ENCODE results near the gene CNTN5. TPM values are rescaled to one million over a fixed set of nuclear protein-coding genes. Genes with fewer than 3 reads are reported as not detected.

The CNTN5 gene
- total RNA-seq, 4 donors from 2014 or later, result 0.16 TPM; not detected in 3

DNA sequence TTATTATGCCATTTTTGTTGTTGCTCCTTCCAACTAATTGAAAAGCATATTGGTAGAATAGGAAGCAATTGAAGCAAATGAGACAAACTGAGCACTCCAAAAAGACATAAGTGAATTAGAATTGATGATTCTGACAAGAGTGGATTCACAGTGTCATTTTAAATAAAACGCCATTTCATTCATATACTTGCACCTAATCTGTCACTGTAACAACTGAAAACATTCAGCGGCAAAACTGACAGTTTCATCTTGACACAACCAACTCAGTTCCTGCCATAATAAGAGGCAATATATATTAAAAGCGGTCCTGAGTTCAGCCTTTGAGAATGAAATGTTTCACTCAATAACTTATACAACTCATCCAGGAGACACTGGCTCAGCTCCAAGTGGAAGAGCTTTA, 306.8 kb downstream of the CNTN5 start:
- no peak overlapping the region for H3K27ac ChIP-seq
- no peak for TF ChIP-seq POLR2A (IDR thresholded peaks at IDR 0.05)
- TF ChIP-seq, protein P1, sequence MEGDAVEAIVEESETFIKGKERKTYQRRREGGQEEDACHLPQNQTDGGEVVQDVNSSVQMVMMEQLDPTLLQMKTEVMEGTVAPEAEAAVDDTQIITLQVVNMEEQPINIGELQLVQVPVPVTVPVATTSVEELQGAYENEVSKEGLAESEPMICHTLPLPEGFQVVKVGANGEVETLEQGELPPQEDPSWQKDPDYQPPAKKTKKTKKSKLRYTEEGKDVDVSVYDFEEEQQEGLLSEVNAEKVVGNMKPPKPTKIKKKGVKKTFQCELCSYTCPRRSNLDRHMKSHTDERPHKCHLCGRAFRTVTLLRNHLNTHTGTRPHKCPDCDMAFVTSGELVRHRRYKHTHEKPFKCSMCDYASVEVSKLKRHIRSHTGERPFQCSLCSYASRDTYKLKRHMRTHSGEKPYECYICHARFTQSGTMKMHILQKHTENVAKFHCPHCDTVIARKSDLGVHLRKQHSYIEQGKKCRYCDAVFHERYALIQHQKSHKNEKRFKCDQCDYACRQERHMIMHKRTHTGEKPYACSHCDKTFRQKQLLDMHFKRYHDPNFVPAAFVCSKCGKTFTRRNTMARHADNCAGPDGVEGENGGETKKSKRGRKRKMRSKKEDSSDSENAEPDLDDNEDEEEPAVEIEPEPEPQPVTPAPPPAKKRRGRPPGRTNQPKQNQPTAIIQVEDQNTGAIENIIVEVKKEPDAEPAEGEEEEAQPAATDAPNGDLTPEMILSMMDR (IDR thresholded peaks at IDR 0.05 in 4 of 5, conservative IDR thresholded peaks at IDR 0.05 in 1 of 5), result no peak
- H3K27me3 ChIP-seq, result no peaks in the 10 kb centered on the region
- no peak overlapping the region for H3K4me3 ChIP-seq
- no peaks in the 10 kb centered on the region for H3K4me1 ChIP-seq
- ATAC-seq (no peak), DNase-seq (no peak)
- intact Hi-C loops (cut with DNase I; ENCODE audit: low total_unique reads) (no loop called here), in situ Hi-C loops (cut with MboI; ENCODE audit: low sequenced_read_pairs in 4 of 4) (no loop called here)
- H3K9me3 ChIP-seq, result no peaks in the 10 kb centered on the region
- H3K36me3 ChIP-seq, result no peaks in the 10 kb centered on the region

DNA sequence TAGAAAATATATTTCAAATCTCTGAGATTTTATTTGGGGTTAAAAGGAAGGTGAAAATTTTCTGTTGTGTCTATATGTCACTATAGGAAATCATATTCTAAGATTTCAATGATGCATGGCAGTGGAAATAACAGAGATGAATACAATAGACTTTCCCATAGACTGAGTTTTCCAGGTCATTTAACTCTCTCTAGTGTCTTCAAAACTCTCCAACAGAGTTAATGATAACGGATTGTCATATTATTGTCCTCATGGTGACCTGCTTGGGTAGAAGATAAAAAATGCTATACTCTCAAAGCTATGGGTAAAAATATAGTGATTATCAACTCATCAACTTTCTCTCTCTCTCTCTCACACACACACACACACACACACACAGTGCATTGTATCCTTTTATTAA, 312.9 kb downstream of the CNTN5 start:
- Histone ChIP-seq H3K36me3 (no peaks in the 10 kb centered on the region), H3K4me3 (no peak overlapping the region), H3K27ac (no peak overlapping the region), H3K4me1 (no peaks in the 10 kb centered on the region), H3K9me3 (no peaks in the 10 kb centered on the region), H3K27me3 (no peaks in the 10 kb centered on the region)
- in situ Hi-C loops (cut with MboI; ENCODE audit: low sequenced_read_pairs in 4 of 4) (no loop called here), intact Hi-C loops (cut with DNase I; ENCODE audit: low total_unique reads) (no loop called here)
- DNase-seq (no peak), ATAC-seq (no peak)
- TF ChIP-seq POLR2A (IDR thresholded peaks at IDR 0.05), result no peak

DNA sequence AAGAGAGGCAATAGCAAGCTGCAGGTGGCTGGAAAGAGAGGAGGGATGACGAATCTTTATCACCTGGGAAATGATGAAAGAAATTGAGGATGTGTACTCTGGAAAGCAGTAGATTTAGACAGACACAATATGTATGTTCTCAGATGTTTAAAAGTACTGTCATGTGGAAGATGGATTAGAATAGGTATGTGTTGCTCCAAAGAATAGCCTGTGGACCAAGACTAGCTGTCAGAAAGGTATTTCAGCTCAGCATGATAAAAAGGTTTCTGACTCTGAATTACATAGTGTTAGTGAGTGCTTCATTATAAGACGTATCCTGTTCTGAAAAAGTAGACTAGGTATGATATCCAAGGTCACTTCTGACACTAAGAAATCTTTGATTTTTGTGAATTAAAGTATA, 322.4 kb downstream of the CNTN5 start:
- H3K4me1 ChIP-seq, result no peaks in the 10 kb centered on the region
- TF ChIP-seq, protein P1 (IDR thresholded peaks at IDR 0.05 in 4 of 5, conservative IDR thresholded peaks at IDR 0.05 in 1 of 5), result no peak
- no peak for TF ChIP-seq POLR2A (IDR thresholded peaks at IDR 0.05)
- H3K27ac ChIP-seq, result no peak overlapping the region
- DNase-seq (no peak), ATAC-seq (no peak)
- in situ Hi-C loops (cut with MboI; ENCODE audit: low sequenced_read_pairs in 4 of 4) (no loop called here), intact Hi-C loops (cut with DNase I; ENCODE audit: low total_unique reads) (no loop called here)
- no peaks in the 10 kb centered on the region for H3K36me3 ChIP-seq
- no peaks in the 10 kb centered on the region for H3K27me3 ChIP-seq
- no peak overlapping the region for H3K4me3 ChIP-seq
- H3K9me3 ChIP-seq, result no peaks in the 10 kb centered on the region

DNA sequence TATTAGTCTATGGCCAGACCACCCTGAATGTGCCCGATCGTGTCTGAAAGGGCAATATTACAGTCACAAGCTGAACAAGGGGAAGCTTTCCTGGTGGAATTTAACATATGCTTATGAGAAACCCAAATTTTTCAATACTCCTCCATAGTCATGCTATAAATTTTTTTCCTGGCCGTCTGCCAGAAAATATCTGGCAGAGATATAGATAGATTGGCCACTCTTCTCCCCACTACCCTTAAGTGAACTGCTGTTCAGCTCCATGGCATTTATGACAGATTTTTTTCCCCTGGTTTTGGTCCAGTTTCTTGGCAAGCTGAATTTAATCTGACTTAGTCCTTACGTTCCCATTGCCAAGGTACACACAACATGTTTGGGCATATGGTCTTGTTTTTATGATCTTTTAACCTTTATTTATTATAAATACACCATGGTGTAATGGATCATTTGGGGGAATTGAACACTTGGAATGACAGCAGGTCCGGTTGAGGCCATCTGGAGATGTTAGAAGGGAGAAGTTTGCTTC, 328.5 kb downstream of the CNTN5 start:
- no peaks in the 10 kb centered on the region for H3K9me3 ChIP-seq
- no peak for ATAC-seq
- DNase-seq, result no peak
- H3K4me1 ChIP-seq, result peaks cover 6 to 18% of the 10 kb centered on the region in 2 donors
- H3K36me3 ChIP-seq, result no peaks in the 10 kb centered on the region
- H3K27me3 ChIP-seq, result no peaks in the 10 kb centered on the region
- H3K27ac ChIP-seq, result no peak overlapping the region
- TF ChIP-seq POLR2A (IDR thresholded peaks at IDR 0.05), result no peak
- TF ChIP-seq, protein P1 (IDR thresholded peaks at IDR 0.05 in 4 of 5, conservative IDR thresholded peaks at IDR 0.05 in 1 of 5), result no peak
- in situ Hi-C loops (cut with MboI; ENCODE audit: low sequenced_read_pairs in 4 of 4) (no loop called here), intact Hi-C loops (cut with DNase I; ENCODE audit: low total_unique reads) (no loop called here)
- H3K4me3 ChIP-seq, result no peak overlapping the region

DNA sequence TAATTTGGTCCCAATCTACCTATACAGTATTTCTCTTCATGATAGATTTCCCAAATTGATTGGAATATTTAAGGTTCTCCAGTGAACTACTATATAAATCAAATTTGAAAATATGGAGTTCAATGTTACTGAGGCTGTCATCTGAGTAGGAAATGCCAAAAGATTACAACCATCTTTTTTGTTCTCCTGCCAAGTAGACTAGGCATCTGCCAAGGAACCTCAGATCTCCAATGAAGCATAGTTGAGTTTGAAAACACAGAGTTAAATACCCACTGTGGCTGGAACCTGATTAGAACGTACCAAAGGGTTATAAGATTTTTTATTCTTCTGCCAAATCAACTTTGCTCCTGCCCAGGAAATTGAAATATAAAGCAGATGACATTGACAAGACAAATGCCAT, 330.9 kb downstream of the CNTN5 start:
- TF ChIP-seq, protein P1 (IDR thresholded peaks at IDR 0.05 in 4 of 5, conservative IDR thresholded peaks at IDR 0.05 in 1 of 5), result no peak
- no peak for TF ChIP-seq POLR2A (IDR thresholded peaks at IDR 0.05)
- DNase-seq (no peak), ATAC-seq (no peak)
- Histone ChIP-seq H3K4me1 (peaks cover 6 to 18% of the 10 kb centered on the region in 2 donors), H3K36me3 (no peaks in the 10 kb centered on the region), H3K4me3 (no peak overlapping the region), H3K27ac (peak overlapping the region in 1 of 4 donors; percentile 37), H3K9me3 (no peaks in the 10 kb centered on the region), H3K27me3 (no peaks in the 10 kb centered on the region)
- in situ Hi-C loops (cut with MboI; ENCODE audit: low sequenced_read_pairs in 4 of 4) (no loop called here), intact Hi-C loops (cut with DNase I; ENCODE audit: low total_unique reads) (no loop called here)

Data from gastrocnemius medialis (tissue), 4 donors.